OCI-LY3 (cell line): Measurements from ENCODE around the gene EPHB1.

Experiments
- H2AFZ ChIP-seq: fragments of 200-600, 300-600 bp; shearing (Covaris generic); 2 replicates; pipeline ENCODE4 v1.6.0; 2014; ENCODE audit warnings: antibody characterized with exemption, low read depth, low read length
- H3K27ac ChIP-seq: fragments of 200-600, 300-600 bp; sonication (generic); 2 replicates; pipeline ENCODE4 v1.5.1; 2014; ENCODE audit warnings: mild to moderate bottlenecking, low read length, moderate library complexity, mixed read lengths
- H3K27me3 ChIP-seq: fragments of 200-600, 300-600 bp; sonication (generic); 2 replicates; pipeline ENCODE4 v1.6.1; 2014; ENCODE audit warnings: low read depth, low read length, mixed read lengths
- H3K36me3 ChIP-seq: fragments of 200-600, 300-600 bp; sonication (generic); replicated peaks from 2 replicates; pipeline ENCODE3; 2014; ENCODE audit warnings: low read depth, low read length, mixed read lengths
- H3K4me1 ChIP-seq: fragments of 300-600, 200-600 bp; sonication (generic); 2 replicates; pipeline ENCODE4 v1.6.1; 2014; ENCODE audit warnings: low read length, mixed read lengths
- H3K4me2 ChIP-seq: fragments of 200-600, 300-600 bp; sonication (generic); 2 replicates; pipeline ENCODE4 v1.6.1; 2014; ENCODE audit warnings: low read length, mixed read lengths
- H3K4me3 ChIP-seq: fragments of 300-600, 200-600 bp; sonication (generic); 2 replicates; pipeline ENCODE4 v1.5.1; 2014; ENCODE audit warnings: antibody characterized with exemption, mild to moderate bottlenecking, low read length, moderate library complexity
- H3K79me2 ChIP-seq: fragments of 300-600, 200-600 bp; shearing (Covaris generic); 2 replicates; pipeline ENCODE4 v1.6.1; 2014; ENCODE audit warnings: mild to moderate bottlenecking, low read length, mixed read lengths
- H3K9ac ChIP-seq: fragments of 300-600, 200-600 bp; shearing (Covaris generic); 2 replicates; pipeline ENCODE4 v1.6.0; 2014; ENCODE audit warnings: mild to moderate bottlenecking, low read length, moderate library complexity
- H3K9me3 ChIP-seq: fragments of 200-600, 300-600 bp; shearing (Covaris generic); 2 replicates; pipeline ENCODE4 v1.6.1; 2014; ENCODE audit warnings: low read length, mixed read lengths; ENCODE audit not compliant: insufficient read depth
- H4K20me1 ChIP-seq: fragments of 200-600, 300-600 bp; sonication (generic); 2 replicates; pipeline ENCODE4 v1.6.1; 2016; ENCODE audit warnings: low read length, mixed read lengths; ENCODE audit not compliant: insufficient read depth
- EZH2phosphoT487 ChIP-seq: fragments of 200-600 bp; shearing (Covaris generic); IDR thresholded peaks from 2 replicates; pipeline ENCODE4 v1.6.1; 2018; ENCODE audit warnings: antibody characterized with exemption, mixed run types, low read depth
- TF ChIP-seq, protein P1 (sequence below): fragments of 200-600, 300-600 bp; sonication (generic); IDR thresholded peaks from 2 replicates; pipeline ENCODE4 v1.5.1; 2014; ENCODE audit warnings: antibody characterized with exemption, low read length, low read depth

The EPHB1 gene

DNA sequence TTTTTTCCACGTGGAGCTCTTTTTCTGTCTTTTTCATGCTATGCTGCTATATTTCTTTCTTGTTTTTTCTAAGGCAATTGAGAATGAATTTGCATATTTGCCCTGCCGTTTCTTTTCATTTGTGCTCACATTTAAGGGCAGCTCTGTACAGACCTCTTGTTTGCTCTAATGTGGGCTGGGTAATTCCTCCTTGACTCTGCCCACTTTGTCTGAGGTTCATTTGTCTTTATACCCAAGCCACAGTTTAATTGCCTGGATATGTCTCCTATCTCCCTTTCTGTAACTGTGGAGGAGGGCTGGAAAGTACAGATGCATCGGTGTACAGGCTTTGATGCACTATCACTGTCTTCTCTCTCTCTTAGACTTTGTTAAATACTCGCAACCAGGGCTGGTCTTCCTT lies 195.9 kb downstream of the EPHB1 start:
- 0 out of 2 replicates have a peak, but pooled peaks cover 6% of the 10 kb centered on the region for H3K4me1 ChIP-seq
- TF ChIP-seq EZH2phosphoT487: no peak
- TF ChIP-seq, protein P1, sequence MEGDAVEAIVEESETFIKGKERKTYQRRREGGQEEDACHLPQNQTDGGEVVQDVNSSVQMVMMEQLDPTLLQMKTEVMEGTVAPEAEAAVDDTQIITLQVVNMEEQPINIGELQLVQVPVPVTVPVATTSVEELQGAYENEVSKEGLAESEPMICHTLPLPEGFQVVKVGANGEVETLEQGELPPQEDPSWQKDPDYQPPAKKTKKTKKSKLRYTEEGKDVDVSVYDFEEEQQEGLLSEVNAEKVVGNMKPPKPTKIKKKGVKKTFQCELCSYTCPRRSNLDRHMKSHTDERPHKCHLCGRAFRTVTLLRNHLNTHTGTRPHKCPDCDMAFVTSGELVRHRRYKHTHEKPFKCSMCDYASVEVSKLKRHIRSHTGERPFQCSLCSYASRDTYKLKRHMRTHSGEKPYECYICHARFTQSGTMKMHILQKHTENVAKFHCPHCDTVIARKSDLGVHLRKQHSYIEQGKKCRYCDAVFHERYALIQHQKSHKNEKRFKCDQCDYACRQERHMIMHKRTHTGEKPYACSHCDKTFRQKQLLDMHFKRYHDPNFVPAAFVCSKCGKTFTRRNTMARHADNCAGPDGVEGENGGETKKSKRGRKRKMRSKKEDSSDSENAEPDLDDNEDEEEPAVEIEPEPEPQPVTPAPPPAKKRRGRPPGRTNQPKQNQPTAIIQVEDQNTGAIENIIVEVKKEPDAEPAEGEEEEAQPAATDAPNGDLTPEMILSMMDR: no peak
- no peak overlapping the region for H3K9ac ChIP-seq
- no peaks in the 10 kb centered on the region for H3K9me3 ChIP-seq
- H3K79me2 ChIP-seq: peaks cover 88% of the 10 kb centered on the region
- H3K4me3 ChIP-seq: no peak overlapping the region
- H2AFZ ChIP-seq: no peak overlapping the region
- H4K20me1 ChIP-seq: peaks cover 79% of the 10 kb centered on the region
- H3K27me3 ChIP-seq: no peaks in the 10 kb centered on the region
- no peak overlapping the region for H3K4me2 ChIP-seq
- no peak overlapping the region for H3K27ac ChIP-seq
- H3K36me3 ChIP-seq: peaks cover 42% of the 10 kb centered on the region

DNA sequence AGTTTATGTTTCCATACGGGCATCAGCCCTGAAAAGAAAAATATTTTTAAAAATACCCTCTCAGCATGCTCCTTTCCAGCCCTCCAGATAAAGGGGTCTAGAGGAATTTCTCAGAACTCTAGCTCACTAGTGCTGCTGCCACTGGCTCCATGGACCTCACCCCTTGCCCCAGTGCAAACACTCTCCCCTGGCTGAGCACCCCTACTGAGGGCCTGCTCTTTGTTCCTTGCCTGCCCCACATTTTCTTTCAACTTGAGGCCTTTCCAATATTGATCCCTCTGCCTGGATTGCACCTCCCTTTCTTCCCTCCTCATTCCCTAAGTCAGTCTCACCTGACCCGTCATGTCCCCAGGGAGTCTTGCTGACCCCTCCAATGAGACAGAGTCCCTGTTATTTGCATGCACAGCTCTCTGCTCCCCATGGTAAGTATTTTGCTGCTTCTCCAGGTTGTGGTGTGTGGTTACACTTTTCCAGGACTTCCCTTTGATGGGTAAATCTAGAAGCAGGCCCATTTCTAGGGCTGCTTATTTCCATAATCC lies 196.5 kb downstream of the EPHB1 start:
- Histone ChIP-seq H3K27me3 (no peaks in the 10 kb centered on the region), H3K9ac (no peak overlapping the region), H3K79me2 (peaks cover 88% of the 10 kb centered on the region), H3K9me3 (no peaks in the 10 kb centered on the region), H3K4me2 (no peak overlapping the region), H3K36me3 (peaks cover 44% of the 10 kb centered on the region), H2AFZ (no peak overlapping the region), H3K4me1 (0 out of 2 replicates have a peak, but pooled peaks cover 6% of the 10 kb centered on the region), H3K27ac (no peak overlapping the region), H3K4me3 (no peak overlapping the region), H4K20me1 (peaks cover 84% of the 10 kb centered on the region)
- TF ChIP-seq EZH2phosphoT487: no peak
- TF ChIP-seq, protein P1: no peak

DNA sequence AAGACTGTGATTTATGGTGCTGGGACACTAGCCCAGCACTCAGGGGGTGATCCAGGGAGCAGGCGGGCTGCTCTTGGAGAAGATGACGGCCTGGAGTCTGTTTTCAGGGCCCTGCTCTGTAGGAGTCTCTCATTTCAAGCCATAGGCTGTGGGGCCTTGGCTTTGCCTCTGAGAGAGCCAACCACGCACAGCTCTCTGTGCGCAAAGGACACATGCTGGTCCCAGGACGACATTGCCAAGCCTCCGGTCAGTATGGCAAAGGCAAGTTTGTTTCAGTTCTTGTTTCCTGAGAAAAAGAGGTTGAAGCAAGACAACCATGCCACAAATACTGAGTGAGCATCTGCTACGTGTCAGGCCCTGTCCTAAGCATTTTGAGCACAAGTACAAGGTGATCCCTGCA lies 197.1 kb downstream of the EPHB1 start:
- Histone ChIP-seq H3K4me3 (no peak overlapping the region), H3K36me3 (peaks cover 48% of the 10 kb centered on the region), H3K4me1 (peaks cover 11% of the 10 kb centered on the region), H4K20me1 (peaks cover 89% of the 10 kb centered on the region), H3K79me2 (peaks cover 88% of the 10 kb centered on the region), H3K27me3 (no peaks in the 10 kb centered on the region), H2AFZ (no peak overlapping the region), H3K9me3 (no peaks in the 10 kb centered on the region), H3K9ac (no peak overlapping the region), H3K27ac (no peak overlapping the region), H3K4me2 (no peak overlapping the region)
- TF ChIP-seq, protein P1: no peak
- no peak for TF ChIP-seq EZH2phosphoT487

DNA sequence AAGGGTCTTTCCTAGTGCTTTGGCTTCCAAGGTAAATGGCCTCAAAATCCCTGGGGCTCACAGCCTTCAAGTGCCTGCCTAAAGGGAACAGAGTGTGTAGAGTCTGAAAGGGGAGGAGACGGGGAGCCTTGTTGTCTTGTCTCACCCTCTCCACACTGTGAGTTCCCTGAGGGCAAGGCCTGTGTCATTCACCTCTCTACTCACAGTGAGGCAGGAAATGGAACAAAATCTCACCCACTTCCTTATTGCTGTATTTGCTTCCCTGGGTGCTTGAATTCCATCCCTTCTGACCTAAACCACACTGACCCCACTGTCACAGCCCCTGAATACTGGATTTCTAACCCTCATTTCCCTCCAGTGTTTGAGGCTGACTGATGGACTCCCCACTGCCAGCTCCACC lies 197.5 kb downstream of the EPHB1 start:
- no peak overlapping the region for H3K9ac ChIP-seq
- H3K27me3 ChIP-seq: no peaks in the 10 kb centered on the region
- no peak overlapping the region for H3K27ac ChIP-seq
- peaks cover 15% of the 10 kb centered on the region for H3K4me1 ChIP-seq
- no peak overlapping the region for H3K4me3 ChIP-seq
- peaks cover 89% of the 10 kb centered on the region for H3K79me2 ChIP-seq
- H4K20me1 ChIP-seq: peaks cover 91% of the 10 kb centered on the region
- H3K9me3 ChIP-seq: no peaks in the 10 kb centered on the region
- no peak overlapping the region for H3K4me2 ChIP-seq
- TF ChIP-seq, protein P1: no peak
- TF ChIP-seq EZH2phosphoT487: no peak
- H2AFZ ChIP-seq: no peak overlapping the region
- H3K36me3 ChIP-seq: peaks cover 49% of the 10 kb centered on the region
